SK-N-MC (cell line): ENCODE data around the gene NRARP.

ENCODE experiments used
- EZH2 ChIP-seq: fragments of 200-600 bp; sonication (generic); IDR thresholded peaks from one replicate; pipeline ENCODE4 v1.6.1; 2017; ENCODE audit warnings: antibody characterized with exemption
- FOXP2 ChIP-seq: optimal IDR thresholded peaks from 2 replicates; pipeline ENCODE3; 2011; ENCODE audit warnings: mild to moderate bottlenecking, moderate library complexity; ENCODE audit not compliant: insufficient read depth; ENCODE audit errors: extremely low read length, control extremely low read depth
- POLR2AphosphoS5 ChIP-seq: IDR thresholded peaks from 2 replicates; pipeline ENCODE4 v1.6.1; 2012; ENCODE audit warnings: mild to moderate bottlenecking, low read depth, low read length, borderline replicate concordance

DNA sequence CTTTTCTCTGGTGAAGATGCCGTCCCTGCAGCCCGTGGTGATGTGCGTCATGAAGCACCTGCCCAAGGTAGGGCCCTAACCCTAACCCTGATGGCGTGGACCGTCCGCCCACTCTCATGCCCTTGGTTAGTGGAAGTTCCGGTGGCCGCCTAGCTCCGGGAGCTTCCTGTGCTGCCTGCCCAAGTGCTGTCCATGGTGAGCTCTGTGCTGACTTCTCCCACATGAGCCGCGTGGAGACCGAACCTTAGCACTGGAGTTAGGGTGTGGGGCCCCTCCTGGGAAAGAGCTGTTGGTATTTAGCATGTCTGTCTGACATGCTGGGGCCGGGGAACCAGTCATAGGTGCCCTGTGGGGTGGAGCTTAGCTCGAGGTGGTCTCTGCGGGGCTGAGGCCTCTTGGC is 45.7 kb downstream of the NRARP start:
- TF ChIP-seq POLR2AphosphoS5 (no peak), EZH2 (no peak), FOXP2 (no peak)
